Measurements from ENCODE around the gene BAIAP2. TPM values are rescaled to one million over a fixed set of nuclear protein-coding genes. Genes with fewer than 3 reads are reported as not detected.

BAIAP2 gene
- total RNA-seq, 2 donors from 2014 or later: 9.9 to 15.6 TPM

DNA sequence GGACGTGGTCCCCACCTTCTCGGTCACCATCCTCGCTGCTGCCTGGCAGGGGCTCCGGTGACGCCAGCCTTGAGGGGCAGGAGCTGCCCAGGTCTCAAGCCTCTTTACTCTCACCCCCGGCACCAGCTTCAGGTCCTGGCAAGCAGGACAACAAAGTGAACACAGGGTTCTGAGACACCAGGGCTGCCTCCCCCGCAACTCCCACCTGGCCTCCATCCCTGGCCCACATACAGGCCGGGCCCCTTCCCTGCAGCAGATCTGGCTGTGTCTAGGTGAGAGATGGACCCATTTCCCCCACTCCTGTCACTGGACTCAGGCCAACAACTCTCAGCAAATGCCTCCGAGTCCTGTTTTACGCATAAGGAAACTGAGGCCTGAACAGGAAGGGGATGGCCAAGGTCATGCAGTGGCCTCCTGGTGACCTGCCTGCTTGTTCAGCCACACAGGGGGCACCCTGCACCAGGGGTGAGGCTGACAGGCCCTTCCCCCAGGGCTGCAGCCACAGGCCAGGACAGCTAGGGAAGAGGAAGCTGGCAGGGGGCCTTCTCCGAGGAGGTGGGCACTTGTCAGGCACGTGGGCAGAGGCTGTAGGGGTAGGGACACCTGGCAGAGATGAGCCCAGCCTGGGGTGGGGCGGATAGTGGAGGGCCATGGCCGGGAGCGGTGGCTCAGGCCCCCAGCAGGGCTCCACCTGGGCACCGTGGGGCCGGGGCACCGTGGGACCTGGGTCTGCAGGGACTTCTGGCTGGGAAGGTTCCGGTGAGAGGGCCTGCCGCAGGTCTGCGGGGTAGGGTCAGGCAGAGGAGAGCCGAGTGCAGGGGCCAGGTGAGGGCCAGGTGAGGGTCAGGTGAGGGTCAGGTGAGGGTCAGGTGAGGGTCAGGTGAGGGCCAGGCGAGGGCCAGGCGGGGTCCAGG lies 83.6 kb downstream of the BAIAP2 start:
- H3K36me3 ChIP-seq: no peaks in the 10 kb centered on the region
- H3K4me1 ChIP-seq (ENCODE audit: control insufficient read depth in 1 of 2, low read depth in 2 of 2): no peaks in the 10 kb centered on the region
- H3K27ac ChIP-seq: no peak overlapping the region
- ATAC-seq (ENCODE audit: insufficient number of reproducible peaks, low FRiP score, low read depth) (no peak), DNase-seq (ENCODE audit: low spot score) (no peak)
- H3K4me3 ChIP-seq: peak overlapping the region; percentile 65
- no peaks in the 10 kb centered on the region for H3K9me3 ChIP-seq
- H3K27me3 ChIP-seq (replicated peaks; ENCODE audit: insufficient read depth): no peaks in the 10 kb centered on the region
- TF ChIP-seq, protein P1, sequence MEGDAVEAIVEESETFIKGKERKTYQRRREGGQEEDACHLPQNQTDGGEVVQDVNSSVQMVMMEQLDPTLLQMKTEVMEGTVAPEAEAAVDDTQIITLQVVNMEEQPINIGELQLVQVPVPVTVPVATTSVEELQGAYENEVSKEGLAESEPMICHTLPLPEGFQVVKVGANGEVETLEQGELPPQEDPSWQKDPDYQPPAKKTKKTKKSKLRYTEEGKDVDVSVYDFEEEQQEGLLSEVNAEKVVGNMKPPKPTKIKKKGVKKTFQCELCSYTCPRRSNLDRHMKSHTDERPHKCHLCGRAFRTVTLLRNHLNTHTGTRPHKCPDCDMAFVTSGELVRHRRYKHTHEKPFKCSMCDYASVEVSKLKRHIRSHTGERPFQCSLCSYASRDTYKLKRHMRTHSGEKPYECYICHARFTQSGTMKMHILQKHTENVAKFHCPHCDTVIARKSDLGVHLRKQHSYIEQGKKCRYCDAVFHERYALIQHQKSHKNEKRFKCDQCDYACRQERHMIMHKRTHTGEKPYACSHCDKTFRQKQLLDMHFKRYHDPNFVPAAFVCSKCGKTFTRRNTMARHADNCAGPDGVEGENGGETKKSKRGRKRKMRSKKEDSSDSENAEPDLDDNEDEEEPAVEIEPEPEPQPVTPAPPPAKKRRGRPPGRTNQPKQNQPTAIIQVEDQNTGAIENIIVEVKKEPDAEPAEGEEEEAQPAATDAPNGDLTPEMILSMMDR (IDR thresholded peaks at IDR 0.05): no peak

DNA sequence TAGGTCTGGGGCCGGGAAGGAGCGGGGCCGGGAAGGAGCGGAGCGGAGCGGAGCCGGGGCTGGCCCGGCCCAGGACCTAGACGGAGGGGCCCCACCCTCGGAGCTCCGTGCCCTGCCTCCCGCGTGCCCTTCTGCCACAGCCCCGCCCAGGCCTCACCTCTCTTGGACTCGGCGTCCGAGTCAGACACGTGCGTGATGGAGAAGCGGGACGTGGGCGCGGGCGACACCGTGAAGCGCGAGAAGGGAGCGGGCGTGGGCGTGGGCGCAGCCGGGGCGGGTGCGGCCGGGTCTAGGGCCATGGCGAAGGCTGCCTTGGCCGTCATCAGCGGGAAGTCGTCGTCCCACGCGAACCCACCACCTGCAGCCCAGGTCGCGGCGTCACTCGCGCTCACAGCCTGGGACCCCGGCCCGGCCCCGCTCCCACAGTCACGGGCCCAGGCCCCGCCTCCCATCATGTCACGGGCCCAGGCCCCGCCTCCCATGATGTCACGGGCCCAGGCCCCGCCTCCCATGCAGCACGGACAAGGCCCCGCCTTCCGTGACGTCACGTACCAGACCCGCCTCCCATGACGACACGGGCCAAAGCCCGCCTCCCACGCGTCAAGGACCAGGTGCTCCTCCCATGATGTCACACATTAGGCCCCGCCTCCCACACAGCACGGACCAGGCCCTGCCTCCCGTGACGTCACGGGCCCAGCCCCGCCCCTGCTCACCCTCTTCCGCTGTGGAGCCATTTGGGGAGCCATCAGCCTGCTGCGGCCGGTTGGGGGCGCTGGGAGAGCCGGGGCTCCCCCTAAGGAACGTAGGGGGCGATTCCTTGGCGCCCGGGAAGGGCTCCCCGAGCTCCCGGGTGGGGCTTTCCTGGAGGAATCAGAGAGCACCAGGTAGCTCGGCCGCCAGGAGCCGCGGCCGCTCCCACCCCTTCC lies 84.5 kb downstream of the BAIAP2 start:
- Histone ChIP-seq H3K36me3 (no peaks in the 10 kb centered on the region), H3K4me1 (ENCODE audit: control insufficient read depth in 1 of 2, low read depth in 2 of 2) (no peaks in the 10 kb centered on the region), H3K9me3 (no peaks in the 10 kb centered on the region), H3K27ac (no peak overlapping the region), H3K4me3 (peak overlapping the region; percentile 65), H3K27me3 (replicated peaks; ENCODE audit: insufficient read depth) (no peaks in the 10 kb centered on the region)
- DNase-seq (ENCODE audit: low spot score): peak; percentile 35
- TF ChIP-seq, protein P1 (IDR thresholded peaks at IDR 0.05): no peak
- no peak for ATAC-seq (ENCODE audit: insufficient number of reproducible peaks, low FRiP score, low read depth)

DNA sequence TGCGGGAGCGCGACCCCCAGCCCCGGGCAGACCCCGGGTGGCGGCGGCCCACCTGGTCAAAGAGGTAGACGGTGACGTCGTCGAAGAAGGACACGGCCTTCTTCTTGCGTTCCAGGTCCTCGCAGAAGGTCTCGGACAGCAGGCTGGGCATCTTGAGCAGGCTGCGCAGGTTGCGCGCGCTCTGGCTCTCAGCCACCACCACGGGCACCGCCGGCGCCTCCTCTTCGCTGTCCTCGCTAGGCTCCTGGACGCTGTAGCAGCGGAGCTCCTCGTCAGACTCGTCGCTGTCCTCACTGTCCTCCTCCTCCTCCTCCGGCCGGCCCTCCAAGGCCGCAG lies 85.2 kb downstream of the BAIAP2 start:
- H3K9me3 ChIP-seq: no peaks in the 10 kb centered on the region
- H3K27me3 ChIP-seq (replicated peaks; ENCODE audit: insufficient read depth): no peaks in the 10 kb centered on the region
- no peak overlapping the region for H3K4me3 ChIP-seq
- H3K4me1 ChIP-seq (ENCODE audit: control insufficient read depth in 1 of 2, low read depth in 2 of 2): no peaks in the 10 kb centered on the region
- TF ChIP-seq, protein P1 (IDR thresholded peaks at IDR 0.05): no peak
- H3K27ac ChIP-seq: no peak overlapping the region
- ATAC-seq (ENCODE audit: insufficient number of reproducible peaks, low FRiP score, low read depth) (no peak), DNase-seq (ENCODE audit: low spot score) (no peak)
- H3K36me3 ChIP-seq: no peaks in the 10 kb centered on the region

DNA sequence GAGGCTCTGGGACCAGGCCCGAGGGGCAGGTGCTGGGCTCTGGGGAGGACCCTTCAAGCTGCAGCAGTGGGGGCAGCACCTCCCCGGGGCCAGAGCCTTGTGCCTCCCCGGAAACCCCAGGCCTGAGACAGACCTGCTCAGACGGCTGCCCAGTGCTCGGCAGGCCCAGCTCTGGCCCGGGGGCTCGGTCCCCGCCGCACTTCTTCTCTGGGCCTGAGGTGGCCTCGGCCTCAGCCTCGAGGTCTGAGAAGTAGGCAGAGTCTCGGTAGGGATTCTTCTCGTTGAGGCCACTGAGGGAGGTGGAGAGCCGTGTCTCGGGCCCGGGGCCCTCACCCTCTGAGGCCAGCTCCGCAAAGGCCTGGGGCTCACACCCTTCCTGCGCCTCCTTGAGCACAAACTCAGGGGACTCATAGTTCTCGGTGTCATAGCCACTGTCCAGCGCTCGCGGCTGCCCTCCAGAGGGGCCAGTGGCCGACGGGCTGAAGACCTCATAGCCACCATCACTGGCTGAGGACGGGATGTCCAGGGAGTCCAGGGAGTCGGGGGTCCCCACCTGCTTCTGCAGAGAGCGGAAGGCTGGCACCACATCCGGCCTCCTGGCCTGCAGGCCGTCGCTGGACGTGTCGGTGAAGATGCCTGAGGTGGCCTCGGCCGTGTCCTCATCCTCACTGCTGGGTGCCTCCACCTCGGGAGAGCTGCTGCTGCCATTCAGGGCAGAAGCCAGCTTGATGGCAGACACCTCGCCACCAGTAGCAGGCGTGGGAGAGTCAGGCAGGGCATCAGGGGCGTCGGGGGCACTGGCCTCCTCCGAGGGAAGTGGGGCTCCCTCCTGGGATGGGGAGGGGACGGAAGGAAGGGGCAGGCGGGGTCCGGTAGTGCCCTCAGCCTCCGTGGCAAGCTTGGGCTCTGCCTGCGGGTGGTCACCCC lies 86.0 kb downstream of the BAIAP2 start:
- H3K9me3 ChIP-seq: no peaks in the 10 kb centered on the region
- ATAC-seq (ENCODE audit: insufficient number of reproducible peaks, low FRiP score, low read depth) (no peak), DNase-seq (ENCODE audit: low spot score) (no peak)
- TF ChIP-seq, protein P1 (IDR thresholded peaks at IDR 0.05): no peak
- H3K4me1 ChIP-seq (ENCODE audit: control insufficient read depth in 1 of 2, low read depth in 2 of 2): no peaks in the 10 kb centered on the region
- H3K36me3 ChIP-seq: no peaks in the 10 kb centered on the region
- H3K27ac ChIP-seq: no peak overlapping the region
- H3K27me3 ChIP-seq (replicated peaks; ENCODE audit: insufficient read depth): no peaks in the 10 kb centered on the region
- no peak overlapping the region for H3K4me3 ChIP-seq
